H1 (cell line): ENCODE data around the gene ATAT1. TPM values are rescaled to one million over a fixed set of nuclear protein-coding genes. Genes with fewer than 3 reads are reported as not detected.
A peak's percentile ranks its signal among the peaks of the same experiment; 100 is the strongest.

Experiments
- CHD7 ChIP-seq: fragments of 300-600 bp; sonication (generic); IDR thresholded peaks from 2 replicates; pipeline ENCODE4 v1.7.1; 2012; ENCODE audit warnings: low read length, moderate library complexity, mild to moderate bottlenecking, inconsistent platforms; ENCODE audit not compliant: insufficient replicate concordance
- GABPA ChIP-seq: IDR thresholded peaks from 2 replicates; pipeline ENCODE4 v1.6.1; 2011; ENCODE audit warnings: mild to moderate bottlenecking, low read length, moderate library complexity, borderline replicate concordance; ENCODE audit not compliant: insufficient read depth
- KDM1A ChIP-seq: fragments of 200-600, 300-600 bp; sonication (generic); IDR thresholded peaks from 2 replicates; pipeline ENCODE4 v1.7.1; 2016; ENCODE audit warnings: mild to moderate bottlenecking, low read length, borderline replicate concordance
- KDM4A ChIP-seq: IDR thresholded peaks from one replicate; pipeline ENCODE4 v1.7.1; 2012; ENCODE audit warnings: low read depth, mild to moderate bottlenecking, moderate library complexity, low read length, inconsistent platforms; ENCODE audit not compliant: severe bottlenecking
- KDM5A ChIP-seq: fragments of 200-600 bp; IDR thresholded peaks from 2 replicates; pipeline ENCODE4 v1.7.1; 2012; ENCODE audit warnings: mild to moderate bottlenecking, low read length, inconsistent platforms, mixed read lengths
- MAX ChIP-seq: IDR thresholded peaks from 2 replicates; pipeline ENCODE4 v1.6.1; 2012; ENCODE audit warnings: inconsistent platforms
- SIRT6 ChIP-seq: IDR thresholded peaks from one replicate; pipeline ENCODE4 v1.7.1; 2012; ENCODE audit warnings: low read length, inconsistent platforms
- SIX5 ChIP-seq: IDR thresholded peaks from 2 replicates; pipeline ENCODE4 v1.6.1; 2011; ENCODE audit warnings: mild to moderate bottlenecking, low read depth, low read length
- SP4 ChIP-seq: IDR thresholded peaks from 2 replicates; pipeline ENCODE4 v1.6.1; 2012; ENCODE audit warnings: low read length, inconsistent platforms
- TAF1 ChIP-seq: IDR thresholded peaks from 2 replicates; pipeline ENCODE4 v1.6.1; 2011; ENCODE audit warnings: mild to moderate bottlenecking, low read depth, low read length
- polyA plus RNA-seq, 7 experiments: library from polyadenylated mRNA; depleted of rRNA in 3 of 7; stranded (reverse) in 5 of 7; unstranded in 2 of 7; fragments of >200 nt in 5 of 7; fragments of 200-250 nt in 2 of 7; gene quantifications; 1 replicate in 5 of 7; 2 replicates in 1 of 7; 4 replicates in 1 of 7; pipeline versions ENCODE4 v1.2.1 to v1.2.3, GENCODE V29; 2011 to 2013; ENCODE audit warnings: missing spikeins in 2 of 7, mixed read lengths in 2 of 7
- total RNA-seq: library from RNA; stranded (reverse); fragmentation: NEBNext Ultra II Directional; extraction: Animal tissue kit (Norgen Biotek cat#: 25700); gene quantifications from 2 replicates; pipeline ENCODE4 v1.2.1, GENCODE V29; 2021

ATAT1 gene
- total and polyA plus RNA-seq, 2 of the 8 experiments (the other 6 are each of a cell fraction or from before 2014, with no cell fraction given) = 14.4 to 14.6 TPM

- TF ChIP-seq KDM1A (no peak), CHD7 (no peak), SIX5 (no peak), KDM4A (peak; percentile 67), TAF1 (peak; percentile 100), GABPA (peak; percentile 55; the same call in 1 of the 2 replicates), MAX (peak; percentile 8; the same call in 1 of the 2 replicates), SP4 (peak; percentile 26; the same call in 1 of the 2 replicates), SIRT6 (no peak), KDM5A (0 out of 2 replicates have a peak, but pooled peaks have one; percentile 32)
Measured at GRCh38 chr6:30616811-30617564, 9.7 kb upstream of the ATAT1 start, which contains the start of gene PPP1R10 (continued).
